PC-3 (cell line): Measurements from ENCODE around the gene TAC4.

Source experiments
- EZH2phosphoT487 ChIP-seq: fragments of 300-600 bp; sonication (generic); IDR thresholded peaks from 2 replicates; pipeline ENCODE4 v1.6.1; 2018; ENCODE audit warnings: mild to moderate bottlenecking, antibody characterized with exemption, low read length, borderline replicate concordance
- TF ChIP-seq, protein P1 (sequence below): fragments of 300-600 bp; sonication (generic); conservative IDR thresholded peaks from 2 replicates; pipeline ENCODE4 v1.5.1; 2017; ENCODE audit warnings: antibody characterized with exemption, low read depth, mild to moderate bottlenecking, low read length

- TF ChIP-seq, protein P1, sequence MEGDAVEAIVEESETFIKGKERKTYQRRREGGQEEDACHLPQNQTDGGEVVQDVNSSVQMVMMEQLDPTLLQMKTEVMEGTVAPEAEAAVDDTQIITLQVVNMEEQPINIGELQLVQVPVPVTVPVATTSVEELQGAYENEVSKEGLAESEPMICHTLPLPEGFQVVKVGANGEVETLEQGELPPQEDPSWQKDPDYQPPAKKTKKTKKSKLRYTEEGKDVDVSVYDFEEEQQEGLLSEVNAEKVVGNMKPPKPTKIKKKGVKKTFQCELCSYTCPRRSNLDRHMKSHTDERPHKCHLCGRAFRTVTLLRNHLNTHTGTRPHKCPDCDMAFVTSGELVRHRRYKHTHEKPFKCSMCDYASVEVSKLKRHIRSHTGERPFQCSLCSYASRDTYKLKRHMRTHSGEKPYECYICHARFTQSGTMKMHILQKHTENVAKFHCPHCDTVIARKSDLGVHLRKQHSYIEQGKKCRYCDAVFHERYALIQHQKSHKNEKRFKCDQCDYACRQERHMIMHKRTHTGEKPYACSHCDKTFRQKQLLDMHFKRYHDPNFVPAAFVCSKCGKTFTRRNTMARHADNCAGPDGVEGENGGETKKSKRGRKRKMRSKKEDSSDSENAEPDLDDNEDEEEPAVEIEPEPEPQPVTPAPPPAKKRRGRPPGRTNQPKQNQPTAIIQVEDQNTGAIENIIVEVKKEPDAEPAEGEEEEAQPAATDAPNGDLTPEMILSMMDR = no peak
- no peak for TF ChIP-seq EZH2phosphoT487
Measured at GRCh38 chr17:49842371-49842770, 5.5 kb downstream of the TAC4 start.
